HG03175 (cell line): Measurements from ENCODE around the gene ITSN1.

Experiments
- ATAC-seq: cut with Tn5 transposase; IDR thresholded peaks from one replicate; pipeline ENCODE4 v1.9.1; 2021; ENCODE audit warnings: mild to moderate bottlenecking, moderate library complexity; ENCODE audit not compliant: unreplicated experiment

Gene ITSN1

DNA sequence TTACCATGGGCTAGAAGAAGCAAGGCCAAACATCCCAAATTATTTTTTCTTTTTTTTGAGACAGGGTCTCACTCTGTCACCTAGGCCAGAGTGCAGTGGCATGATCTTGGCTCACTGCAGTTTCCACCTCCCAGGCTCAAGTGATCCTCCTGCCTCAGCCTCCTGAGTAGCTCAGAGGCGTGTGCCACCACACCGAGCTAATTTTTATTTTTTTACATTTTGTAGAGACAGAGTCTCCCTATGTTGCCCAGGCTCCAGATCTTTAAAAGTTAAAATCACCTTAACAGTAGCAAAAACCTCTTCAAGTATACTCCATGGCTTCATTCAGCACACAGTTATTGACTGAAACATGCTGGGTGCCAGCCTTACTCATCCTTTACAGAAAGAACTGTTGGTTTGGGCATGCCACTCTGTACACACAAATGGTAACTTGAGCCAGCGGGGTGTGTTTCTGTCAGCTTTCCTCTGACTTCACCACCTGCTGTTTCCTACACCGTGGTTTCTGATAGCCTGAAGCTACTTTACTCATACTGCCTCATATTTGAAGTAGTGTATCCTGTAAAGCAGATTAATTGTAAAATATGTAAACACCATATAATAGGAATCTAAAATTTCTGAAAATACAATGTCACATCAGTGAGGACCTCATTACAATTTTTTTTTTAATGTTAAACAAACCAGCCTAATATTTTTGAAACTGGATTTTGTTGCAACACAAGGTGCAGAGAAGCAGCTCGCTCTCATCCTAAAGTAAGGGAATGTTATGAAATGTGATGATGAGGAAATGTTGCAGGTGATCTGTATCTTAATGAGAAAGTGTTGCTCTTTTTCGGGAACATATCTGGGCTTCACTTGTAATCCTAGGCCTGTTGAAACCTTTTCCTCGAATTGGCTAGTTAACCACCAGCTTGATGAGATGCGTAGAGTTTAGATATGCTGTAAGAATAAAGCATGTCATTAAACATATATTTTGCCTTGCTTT is 159.4 kb downstream of the ITSN1 start:
- ATAC-seq, result no peak

DNA sequence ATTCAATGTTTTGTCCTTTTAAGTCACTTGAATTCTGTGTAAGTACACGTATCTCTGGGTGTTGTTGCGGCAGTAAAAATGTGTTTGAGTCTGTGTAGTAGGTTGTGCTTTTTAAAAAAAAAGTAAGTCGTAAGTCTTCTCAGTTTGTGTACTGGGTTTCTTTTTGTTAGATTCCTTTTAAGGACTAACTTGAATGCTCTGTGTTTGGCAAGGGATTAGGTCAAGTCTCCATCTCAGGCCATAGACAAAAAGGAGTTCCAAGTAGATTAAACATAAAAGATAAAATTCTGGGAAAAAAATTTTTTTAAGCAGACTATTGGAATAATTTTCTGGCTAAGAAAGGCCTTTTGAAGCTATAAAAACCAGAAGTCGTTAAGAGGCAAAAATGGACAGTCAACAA is 160.2 kb downstream of the ITSN1 start:
- ATAC-seq, result no peak

DNA sequence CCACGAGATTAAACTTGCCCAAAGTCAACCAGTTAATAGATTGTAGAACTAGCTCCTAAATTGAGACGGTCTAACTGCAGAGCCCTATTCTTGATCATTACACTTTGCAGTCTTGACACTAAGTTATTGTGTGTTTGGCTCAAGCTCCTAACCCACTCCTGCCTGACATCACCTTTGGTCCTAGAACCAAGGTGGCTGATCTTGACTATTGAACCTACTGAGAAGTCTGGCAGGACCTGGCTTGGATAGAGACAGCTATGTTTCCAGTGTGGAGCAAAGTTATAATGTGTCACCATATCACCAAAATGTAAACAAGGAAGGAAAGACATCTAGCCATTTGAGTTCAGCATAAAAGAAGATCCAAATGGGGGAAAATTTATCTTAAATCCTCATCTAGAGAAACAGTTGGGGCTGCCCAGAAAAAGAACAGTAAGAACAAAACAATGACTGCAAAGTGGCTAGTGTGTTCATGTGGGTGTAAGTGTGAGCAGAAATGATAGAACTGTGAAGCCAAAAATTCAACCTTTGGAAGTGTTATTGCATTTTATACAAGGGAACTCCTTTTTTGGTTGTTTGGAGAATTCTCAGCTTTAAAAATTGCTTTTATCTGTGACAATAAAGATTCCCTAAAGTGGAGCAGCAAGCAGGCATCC is 166.5 kb downstream of the ITSN1 start:
- ATAC-seq, result no peak

DNA sequence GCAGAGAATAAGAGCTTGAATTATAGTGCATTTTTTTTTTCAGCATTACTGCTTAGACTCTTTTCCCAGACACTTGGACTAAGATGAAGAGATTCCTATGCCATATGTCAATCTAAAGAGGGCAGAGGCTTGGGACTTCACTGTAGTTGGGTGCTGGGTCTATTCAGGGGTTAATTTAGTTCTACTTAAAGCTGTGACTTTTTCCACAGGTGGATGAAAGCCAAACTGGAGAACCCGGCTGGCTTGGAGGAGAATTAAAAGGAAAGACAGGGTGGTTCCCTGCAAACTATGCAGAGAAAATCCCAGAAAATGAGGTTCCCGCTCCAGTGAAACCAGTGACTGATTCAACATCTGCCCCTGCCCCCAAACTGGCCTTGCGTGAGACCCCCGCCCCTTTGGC is 168.5 kb downstream of the ITSN1 start:
- ATAC-seq, result no peak

DNA sequence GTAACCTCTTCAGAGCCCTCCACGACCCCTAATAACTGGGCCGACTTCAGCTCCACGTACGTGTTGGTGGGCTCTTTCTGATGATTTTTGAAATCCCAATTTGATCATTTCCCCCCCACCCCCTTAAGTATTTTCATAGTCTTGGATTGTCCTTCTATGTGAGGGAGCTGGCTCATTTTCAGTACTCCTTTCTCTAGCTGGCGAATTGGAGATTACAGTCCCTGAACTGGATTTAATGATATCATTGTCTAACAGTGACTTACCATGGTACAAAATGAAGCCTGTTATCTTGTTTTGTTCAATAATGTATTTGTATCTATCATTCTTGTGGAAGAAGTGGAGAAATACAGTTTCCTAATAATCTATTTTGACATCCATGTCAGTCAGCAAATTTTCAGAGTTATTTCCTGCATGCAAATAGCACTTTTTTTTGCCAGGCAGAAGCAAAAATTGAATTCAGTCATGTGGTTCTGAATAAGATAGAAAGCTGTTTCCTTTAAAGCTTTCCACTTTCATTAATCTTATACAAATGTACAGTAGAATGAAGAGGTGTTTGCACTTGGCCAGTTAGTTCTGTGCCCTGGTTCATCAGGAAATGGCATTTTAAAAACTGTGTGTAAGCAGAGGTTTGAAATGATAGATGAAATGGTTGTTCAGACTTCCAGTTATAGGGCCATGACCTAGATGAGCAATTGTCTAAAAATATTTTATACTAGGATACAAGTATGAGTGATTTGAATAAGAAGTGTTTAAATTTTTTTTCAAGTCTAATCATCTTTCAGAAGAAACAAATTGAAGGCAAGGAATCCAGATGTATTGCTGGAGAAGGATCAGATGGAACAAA is 169.1 kb downstream of the ITSN1 start:
- ATAC-seq, result no peak

DNA sequence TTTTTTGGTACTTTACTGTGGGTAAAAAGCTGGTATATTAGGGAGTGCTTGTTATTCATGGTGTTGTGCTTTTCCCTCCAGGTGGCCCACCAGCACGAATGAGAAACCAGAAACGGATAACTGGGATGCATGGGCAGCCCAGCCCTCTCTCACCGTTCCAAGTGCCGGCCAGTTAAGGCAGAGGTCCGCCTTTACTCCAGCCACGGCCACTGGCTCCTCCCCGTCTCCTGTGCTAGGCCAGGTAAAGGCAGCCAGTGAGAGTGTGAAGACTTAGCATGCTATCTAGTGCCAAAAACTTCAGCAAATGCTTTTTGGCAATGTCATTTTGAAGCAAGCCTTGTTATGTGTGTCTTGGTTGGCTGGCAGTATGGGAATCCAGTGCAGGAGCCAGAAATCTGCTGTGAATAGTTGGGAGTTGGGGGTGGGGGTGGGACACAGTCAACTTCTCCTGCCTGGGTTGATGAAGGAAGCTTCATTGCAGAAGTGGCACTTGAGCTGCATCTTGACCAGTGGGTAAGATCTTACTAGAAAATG is 171.6 kb downstream of the ITSN1 start:
- ATAC-seq, result no peak

DNA sequence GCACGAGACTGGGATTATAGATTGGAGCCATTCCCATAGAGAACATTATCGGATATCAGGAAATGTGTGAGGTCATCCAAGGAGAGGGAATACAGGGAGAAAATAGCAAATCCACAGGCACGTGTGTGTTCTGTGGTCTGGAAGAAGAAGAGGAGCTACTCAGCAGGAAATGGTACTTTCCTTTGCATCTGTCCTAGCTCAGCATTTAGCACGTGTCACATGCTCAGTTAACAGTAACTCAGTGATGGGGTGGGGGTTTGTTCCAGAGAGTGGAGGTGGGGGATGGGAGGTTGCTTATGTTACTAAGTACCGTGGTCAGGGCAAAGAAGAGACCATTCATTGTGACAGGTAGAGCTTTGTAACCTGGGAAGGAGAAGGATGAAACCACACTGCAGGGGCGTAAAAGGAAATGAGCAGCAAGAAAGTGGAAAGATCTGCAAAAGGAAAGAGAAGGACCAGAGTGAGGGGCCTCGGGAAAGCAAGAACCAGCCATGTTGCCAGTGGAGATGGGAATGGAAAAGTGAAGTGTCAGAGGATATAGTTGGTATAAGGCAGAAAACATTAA is 172.9 kb downstream of the ITSN1 start:
- no peak for ATAC-seq

DNA sequence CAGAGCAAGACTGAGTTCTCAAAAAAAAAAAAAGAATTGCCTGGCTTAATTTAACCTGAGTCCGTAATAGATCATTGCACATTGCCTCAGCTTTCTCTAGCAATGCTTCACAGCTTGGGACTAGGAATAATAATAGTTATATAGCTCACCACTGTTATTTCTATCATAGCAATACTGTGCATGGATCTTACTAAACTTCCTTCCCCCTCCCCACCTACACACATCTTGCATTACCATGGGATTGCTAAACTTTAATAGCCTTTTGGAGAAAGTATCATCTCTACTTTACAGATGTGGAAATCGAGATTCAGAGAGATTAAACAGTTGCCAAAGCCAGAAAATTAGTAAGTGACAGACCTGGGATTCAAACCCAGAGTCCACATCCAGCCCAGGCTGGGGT is 173.9 kb downstream of the ITSN1 start:
- no peak for ATAC-seq

DNA sequence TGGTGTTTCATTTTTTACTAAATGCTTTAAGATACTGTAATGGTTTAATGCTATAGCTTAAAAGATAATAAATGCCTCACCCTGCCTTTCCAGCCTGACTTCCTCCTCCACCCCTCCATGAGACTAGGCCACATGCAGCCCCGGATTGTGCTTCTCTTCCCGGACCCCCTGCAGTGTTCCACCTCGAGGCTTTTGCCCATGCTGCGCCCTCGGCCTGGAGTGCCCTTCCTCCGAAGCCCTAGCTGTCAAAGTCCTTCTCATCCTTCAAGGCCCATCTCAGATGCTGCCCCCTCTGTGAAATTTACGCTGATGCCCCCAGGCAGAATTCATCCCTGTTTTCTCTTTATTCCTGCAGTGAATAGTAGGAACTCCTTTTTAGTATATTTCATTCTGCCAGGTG is 174.8 kb downstream of the ITSN1 start:
- ATAC-seq, result no peak

DNA sequence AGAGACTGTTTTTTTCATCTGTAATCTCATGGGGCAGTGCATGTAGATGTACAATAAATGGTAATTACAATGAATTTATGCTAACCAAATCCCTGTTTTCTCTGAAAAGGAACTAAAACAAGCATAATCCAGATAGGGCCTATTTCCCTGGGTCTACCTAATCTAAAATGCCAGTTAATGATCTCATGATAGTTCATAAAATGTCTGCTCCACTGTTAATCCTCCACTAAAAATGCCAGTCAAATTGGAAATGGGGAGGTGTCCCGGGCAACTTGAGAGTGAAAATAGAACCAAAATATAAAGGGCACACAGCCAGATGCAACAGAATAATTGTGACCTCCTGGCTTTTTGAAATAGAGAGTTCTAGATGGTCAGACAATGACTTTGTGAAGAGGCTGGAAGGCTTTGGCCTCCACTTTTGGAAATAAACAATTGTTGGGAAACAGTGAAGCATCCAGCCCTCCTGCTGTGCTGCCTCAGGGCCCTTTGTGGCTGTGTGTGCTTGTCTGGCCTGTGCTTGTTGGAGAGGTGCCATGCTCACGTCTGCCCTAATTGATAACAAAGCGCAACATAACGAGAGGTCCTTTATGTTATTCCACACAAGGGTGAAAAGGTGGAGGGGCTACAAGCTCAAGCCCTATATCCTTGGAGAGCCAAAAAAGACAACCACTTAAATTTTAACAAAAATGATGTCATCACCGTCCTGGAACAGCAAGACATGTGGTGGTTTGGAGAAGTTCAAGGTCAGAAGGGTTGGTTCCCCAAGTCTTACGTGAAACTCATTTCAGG is 175.6 kb downstream of the ITSN1 start:
- no peak for ATAC-seq

DNA sequence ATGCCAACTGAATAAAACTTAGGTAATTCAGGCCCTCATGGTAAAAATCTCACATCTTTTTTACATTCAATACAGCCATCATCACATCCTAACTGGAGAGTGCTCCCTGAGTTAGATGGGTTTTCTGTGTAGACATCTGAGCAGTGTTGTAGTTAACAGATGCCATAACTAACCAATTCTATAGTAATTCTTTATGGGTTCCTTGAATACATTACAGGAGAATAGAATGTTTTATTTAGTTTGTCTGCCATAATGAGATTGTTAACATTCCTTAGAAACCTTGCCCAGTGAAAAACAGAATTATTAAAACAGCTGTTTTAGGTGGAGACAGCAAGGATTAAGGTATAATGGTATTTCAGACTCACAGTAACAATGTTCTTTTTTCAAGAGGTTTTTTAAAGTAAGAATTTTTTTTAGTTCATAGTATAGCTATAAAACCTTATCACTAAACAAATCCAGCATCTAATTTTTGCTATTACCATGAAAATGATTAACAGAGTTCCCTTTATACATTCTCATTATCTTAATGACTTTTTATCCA is 178.0 kb downstream of the ITSN1 start:
- no peak for ATAC-seq

DNA sequence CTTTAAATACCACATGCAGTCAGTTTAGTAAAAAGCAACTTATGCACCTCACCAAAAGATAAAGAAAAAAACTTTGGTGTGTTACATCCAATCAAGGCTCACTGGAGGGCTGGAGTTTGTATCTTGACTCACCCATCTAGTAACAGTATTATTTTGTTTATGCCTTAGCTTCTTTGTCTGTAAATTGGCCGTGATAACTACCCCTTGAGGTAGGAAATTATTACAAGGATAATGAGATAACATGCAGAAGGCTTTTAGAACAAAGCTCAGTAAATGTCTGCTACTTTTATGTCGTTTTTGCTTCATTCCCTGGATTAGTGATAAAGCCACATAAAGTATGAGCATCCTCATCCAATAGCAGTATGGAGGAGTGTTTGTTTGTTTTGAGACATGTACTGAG is 178.5 kb downstream of the ITSN1 start:
- ATAC-seq, result no peak

DNA sequence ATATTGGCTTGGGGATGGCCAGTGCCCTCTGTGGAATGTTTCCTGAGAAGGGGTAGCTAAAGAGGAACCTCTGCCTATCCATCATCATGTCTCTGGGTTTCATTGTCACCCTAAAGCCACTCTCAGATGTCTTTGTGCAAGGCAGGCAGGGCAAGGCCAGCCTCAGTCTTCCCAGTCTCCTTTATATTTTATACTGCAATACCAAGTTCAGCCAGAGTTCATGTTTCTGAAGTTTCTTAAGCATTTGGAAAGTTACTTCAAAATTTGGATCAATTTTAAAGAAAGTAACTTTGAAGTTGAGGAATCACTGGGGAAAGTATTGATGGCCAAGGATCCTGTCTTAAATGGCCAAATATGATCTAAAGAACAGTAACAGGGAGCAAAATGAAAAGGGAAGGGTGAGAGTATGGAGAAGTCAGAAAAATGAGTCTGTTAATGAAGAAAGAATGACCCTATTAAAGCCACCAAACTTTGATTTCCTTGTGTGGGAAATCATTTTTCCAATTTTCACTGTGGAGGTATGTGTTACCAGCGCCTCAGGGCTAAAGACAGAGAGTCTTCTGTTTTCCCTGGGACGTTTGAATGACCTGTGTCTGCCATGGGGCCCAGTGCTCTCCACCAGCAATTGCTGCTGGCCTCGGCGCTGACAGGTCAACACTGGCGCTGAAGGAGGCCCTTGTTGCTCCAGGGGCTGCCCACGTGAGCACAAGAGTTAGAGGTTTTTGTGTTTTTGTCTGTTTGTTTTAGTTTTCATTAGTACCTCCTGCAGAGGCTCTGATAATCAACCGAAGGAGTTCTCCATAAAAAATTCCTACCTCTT is 179.4 kb downstream of the ITSN1 start:
- ATAC-seq, result no peak

DNA sequence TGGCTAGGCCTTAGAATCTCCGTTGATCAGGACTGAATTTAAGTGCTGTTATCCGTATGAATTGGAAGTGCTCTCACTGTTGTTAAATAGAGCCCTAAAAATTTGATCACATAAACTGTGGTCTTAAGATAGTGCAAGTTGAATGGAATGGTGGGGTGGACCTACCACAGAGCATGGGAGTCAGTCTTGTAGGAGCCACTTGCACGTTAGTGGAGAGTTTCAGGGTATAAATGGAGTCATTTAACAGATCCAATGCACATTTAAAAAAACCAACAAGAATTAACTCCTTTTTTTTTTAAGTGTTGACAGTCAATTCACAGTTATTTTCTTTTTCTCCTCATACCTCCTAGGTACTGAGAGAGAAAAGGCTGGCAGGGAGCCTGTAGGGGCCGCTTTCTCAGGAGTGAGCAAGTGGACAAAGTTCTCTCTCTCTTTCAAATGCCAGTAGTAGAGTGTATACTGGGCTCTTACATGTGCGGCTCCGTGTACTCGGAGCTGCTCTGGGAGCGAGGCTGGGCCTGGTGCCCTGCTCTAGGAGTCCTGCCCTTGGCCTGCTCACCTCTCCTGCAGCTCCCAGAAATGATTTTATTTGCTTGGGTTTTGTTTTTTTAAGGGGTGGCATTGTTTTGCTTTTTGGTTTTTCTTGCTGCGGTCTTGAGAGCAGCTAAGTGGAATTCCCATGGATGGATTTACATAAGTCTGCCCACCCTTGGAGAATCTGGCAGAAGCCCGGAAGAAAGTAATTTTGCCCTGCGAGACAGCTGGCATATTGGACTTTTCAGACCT is 182.0 kb downstream of the ITSN1 start:
- ATAC-seq, result no peak

DNA sequence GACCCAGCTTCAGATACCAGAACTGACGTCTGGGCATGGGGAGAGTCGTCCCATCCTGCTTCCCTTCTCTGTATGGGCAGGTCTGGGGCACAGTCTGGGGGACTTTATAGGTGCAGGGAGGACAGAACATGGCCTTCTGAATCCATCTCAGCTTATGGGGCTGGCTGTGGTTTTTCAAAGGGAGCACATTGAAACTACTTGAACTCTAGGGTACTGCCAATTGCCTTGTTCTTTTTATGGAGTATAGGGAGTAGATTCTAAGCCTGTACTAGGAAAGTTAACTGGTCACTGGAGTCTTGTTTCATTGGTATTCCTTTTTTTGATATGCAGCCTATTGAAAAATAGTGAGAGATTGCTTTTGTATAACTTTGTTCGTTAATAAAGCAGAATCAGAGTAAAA is 183.1 kb downstream of the ITSN1 start:
- no peak for ATAC-seq

DNA sequence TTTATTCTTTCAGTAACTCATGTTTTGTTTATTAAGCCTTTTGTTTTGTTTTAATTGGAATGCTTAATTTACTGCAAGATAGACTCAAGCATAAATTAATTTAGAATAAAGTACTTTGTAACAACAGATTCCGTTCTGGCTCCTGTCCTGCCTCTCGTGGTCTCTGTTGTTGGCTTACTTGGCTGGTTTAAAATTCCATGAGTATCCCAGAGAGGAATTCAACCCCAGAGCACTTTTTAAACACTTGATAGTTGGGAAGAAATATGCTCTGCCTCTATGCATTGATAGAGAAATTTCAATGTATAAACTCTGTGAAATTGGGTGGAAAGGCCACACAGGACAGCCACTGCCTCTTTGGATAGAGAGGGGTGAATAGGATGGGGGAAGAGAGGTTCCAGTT is 183.6 kb downstream of the ITSN1 start:
- ATAC-seq, result no peak

DNA sequence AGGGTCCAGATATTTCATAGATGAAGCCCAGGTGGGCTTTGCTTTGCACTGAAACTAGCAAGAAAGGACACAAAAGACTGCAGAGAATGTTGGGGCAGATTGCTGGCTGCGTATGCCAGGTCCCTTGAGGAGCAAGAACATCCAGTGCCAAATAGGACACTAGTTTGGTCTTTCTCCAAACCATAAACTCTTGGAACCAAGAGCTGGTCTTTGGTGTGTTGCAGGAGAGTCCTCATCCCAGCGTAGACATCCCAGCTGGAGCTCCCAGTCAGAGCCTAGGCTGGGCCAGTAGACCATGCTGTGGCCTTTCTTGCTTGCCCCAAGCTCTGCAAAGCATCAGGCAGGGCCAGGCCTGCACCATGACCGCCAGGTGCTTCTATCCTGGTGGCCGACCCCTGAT is 185.8 kb downstream of the ITSN1 start:
- no peak for ATAC-seq

DNA sequence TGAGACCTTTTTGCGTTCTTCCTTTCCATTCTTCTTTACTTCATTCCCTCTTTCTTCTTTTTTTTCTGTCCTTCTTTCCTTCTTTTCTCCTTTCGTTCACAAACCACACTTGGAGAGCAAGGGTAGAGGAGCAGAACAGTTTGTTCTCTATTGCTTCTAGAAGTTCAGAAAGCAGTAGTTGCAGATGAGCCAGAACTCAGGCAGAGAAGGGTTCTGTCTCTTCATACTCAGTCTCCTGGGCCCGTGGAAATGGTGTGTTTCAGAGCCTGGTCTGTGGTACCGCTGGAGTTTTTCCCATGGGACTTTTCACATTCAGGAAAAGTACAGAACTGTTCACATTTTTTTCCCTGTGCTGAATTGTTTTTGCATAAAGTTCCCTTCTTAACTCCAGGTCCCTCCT is 186.3 kb downstream of the ITSN1 start:
- no peak for ATAC-seq
